COLO668 (cell line): ENCODE measurements around the gene OR8H3.
"Not testable (repeated sequence)": the region's sequence is repeated elsewhere in the genome, so short reads cannot be mapped to it uniquely, and the experiment has no call there.

Experiments used
- DNase-seq: peaks from one replicate; lab custom pipeline; 2025; ENCODE audit not compliant: unreplicated experiment; lab: John Stamatoyannopoulos, UW

Gene OR8H3, protein sequence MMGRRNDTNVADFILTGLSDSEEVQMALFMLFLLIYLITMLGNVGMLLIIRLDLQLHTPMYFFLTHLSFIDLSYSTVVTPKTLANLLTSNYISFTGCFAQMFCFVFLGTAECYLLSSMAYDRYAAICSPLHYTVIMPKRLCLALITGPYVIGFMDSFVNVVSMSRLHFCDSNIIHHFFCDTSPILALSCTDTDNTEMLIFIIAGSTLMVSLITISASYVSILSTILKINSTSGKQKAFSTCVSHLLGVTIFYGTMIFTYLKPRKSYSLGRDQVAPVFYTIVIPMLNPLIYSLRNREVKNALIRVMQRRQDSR

DNA sequence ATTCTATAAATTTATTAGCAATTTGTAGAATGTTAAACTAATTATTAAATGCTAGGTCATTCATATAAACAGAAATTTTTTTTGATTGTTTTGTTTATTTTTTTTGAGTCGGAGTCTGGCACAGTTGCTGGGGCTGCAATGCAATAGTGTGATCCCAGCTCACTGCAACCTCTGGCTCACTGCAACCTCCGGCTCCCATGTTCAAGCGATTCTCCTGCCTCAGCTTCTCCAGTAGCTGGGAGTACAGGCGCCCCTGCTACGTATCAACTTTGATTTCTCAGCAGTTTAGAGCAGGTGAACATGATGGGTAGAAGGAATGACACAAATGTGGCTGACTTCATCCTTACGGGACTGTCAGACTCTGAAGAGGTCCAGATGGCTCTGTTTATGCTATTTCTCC, at the start of gene OR8H3:
Gene OR8H3, plus strand, starts transcription at position 301 of the 400 bp plus-strand sequence. Its CDS starts 0 bp downstream, at position 301.
- DNase-seq: no peak

DNA sequence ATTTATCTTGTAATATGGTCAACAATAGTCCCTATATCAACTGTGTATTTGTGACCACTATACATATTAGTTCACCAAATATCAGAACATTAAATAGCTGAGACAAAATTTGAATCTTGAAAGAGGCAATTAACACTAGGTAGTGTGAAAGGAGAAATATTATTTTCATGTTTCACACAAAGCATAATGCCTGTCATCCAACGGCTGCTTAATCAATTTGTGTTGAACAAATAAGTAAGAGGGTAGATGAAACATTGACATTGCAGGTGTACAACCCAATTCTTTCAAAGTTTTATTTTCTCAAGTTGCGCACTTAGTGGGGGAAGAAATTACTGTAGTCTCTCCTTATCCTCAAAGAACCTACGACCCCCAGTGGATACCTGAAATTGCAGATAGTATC, 32.5 kb upstream of the OR8H3 start:
- no peak for DNase-seq

DNA sequence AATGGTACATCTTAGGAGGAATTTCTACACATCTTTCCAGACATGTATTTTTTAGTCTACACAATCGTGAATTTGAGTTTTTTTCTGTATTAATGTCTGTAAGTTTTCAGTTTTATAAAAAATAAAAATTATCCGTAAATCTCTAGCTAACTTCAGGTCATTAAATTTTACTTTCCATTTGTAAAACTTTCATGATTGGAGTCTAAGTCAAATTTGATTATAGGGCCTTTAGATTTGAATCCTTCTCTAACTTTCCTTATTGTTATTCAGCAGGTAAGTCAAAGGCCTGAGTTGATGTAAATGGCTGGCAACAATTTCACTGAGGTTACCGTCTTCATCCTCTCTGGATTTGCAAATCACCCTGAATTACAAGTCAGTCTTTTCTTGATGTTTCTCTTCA, 29.2 kb upstream of the OR8H3 start, which contains the start of gene OR8I2:
Gene OR8I2, plus strand, starts transcription at position 301 of the 400 bp plus-strand sequence. Its CDS starts 0 bp downstream, at position 301.
- no peak for DNase-seq

DNA sequence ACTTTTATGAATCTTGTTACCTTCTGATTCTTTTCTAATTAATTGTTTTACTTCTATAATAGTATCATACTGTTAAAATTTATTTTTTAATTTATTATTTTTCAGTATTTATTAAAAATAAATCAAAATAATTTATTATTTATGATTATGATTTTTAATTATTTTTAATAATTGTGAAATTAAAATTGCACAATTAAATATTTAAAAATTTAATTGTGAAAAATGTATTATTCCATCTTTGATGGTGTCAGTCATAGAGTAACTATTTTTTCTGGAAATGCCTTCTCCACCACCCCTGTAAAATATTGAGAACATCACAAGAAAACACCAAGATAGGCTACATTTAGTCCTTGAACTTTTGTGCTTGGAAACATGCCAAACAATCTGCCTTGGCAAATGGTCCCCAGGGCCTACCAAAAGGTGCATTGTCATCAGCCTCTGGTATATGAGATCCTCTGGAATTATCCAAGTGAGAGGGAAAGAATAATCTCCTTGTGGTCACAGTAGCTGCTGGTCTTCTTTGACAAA, 18.9 kb upstream of the OR8H3 start, which contains the start of gene OR8H2:
Gene OR8H2, plus strand, starts transcription at position 478 of the 528 bp plus-strand sequence. CDS start 1,356 bp downstream, outside the sequence.
- DNase-seq: no peak

DNA sequence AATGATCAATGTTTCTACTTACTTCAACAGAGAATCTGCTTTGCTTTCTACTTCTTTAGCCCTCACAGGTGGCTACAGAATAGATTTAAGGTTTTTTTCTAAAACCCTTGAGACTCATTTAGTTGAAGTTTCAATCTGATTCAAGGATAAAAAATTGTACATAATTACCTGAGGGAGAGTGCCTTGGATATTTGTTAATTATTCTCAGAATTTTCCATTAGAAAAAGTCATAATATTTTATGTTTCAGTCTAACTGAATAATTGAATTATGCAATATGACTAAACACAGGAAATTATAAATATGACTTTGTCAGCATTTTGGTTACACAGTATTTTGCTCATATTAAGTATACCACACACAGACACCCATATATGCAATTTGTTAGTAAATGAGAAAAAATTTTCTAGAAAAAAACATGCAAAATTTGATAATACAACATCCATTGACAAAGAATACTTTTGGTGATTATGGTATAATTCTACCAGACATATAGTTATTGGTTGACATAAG, 18.0 kb downstream of the OR8H3 start, which contains the start of gene OR8J3:
Gene OR8J3, minus strand, starts transcription at position 51 of the 511 bp plus-strand sequence. CDS start 2,483 bp downstream, outside the sequence.
- DNase-seq: no peak

DNA sequence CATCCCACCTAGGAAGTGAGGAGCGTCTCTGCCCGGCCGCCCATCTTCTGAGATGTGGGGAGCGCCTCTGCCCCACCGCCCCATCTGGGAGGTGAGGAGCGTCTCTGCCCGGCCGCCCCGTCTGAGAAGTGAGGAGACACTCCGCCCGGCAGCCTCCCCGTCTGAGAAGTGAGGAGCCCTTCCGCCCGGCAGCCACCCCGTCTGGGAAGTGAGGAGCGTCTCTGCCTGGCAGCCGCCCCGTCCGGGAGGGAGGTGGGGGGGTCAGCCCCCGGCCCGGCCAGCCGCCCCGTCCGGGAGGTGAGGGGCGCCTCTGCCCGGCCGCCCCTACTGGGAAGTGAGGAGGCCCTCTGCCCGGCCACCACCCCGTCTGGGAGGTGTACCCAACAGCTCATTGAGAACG, 21.5 kb downstream of the OR8H3 start:
- not testable (repeated sequence) for DNase-seq

DNA sequence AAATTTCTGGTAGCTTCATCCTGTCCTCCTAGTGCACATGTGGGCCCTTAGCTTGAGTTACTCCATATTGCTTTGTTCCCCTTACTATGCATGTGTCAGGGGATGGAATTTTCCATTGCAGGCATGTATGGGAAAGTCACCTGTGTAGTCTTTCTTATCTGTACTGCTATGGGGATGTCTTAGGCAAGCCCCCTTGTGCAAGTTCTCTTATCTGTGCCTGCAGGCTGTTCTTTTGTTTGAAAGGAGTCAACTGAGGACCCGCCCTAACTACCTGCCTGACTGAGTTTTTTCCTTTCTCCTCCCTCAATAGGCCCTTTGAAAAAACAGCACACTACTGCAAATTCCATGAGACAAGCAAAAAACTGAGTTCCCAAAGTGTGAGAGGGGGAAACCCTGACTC, 29.2 kb downstream of the OR8H3 start:
- DNase-seq: no peak

DNA sequence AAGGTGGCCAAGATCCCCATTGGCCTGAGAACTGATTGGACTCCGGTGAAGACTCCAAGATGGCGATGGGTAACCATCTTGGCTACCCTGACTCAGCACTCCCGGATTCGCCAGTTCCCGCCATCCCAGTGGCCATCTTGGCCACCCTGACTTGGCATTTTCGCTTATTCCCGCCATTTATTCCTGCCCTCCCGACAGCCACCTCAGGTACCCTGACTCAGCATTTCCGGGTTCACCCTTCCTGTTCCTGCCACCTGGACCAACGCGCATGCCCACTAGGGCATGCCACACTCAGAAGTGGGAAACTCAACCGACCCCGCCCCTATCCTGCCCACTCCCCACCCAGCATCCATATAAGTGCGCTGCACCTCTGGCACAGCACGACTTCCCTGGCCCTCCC, 30.2 kb downstream of the OR8H3 start:
- DNase-seq: no peak

DNA sequence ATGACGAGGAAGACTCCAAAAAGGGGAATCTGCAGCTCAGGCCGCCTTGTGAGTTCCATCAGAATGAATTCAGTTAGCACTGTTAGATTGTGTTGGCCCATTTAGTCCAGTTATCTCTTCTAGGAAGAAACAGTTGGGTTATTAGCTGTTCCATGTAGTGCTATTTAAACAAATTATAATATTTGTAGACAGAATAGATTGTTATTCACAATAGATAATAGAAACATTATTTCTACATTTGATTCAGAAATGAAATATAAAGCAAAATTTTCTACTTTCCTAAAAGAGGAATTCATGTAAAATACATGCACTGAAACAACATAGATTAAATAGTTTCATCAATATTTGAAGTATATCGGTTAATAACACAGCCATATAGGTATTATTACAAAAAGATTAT, 38.0 kb downstream of the OR8H3 start, which contains the start of gene OR8K5:
Gene OR8K5, minus strand, starts transcription at position 101 of the 400 bp plus-strand sequence. Its CDS starts 0 bp downstream, at position 101.
- DNase-seq: no peak

DNA sequence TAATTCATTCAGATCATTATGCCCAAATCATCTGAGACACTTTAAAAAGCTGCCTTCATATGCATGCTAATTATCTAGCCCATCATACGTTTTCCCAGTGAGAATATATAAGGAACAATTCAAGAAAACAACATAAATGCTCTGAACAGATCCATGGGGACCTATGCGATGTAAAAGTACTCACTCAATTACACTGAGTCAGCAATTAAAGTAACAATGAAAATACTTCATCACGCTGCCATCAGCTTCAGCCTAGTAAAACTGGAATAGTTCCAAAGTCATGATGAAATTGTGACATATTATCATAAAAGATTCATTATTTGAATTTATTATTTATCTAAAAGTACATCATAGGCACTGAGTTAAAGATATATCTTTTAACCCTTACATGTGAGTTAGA, 41.6 kb downstream of the OR8H3 start:
- no peak for DNase-seq

DNA sequence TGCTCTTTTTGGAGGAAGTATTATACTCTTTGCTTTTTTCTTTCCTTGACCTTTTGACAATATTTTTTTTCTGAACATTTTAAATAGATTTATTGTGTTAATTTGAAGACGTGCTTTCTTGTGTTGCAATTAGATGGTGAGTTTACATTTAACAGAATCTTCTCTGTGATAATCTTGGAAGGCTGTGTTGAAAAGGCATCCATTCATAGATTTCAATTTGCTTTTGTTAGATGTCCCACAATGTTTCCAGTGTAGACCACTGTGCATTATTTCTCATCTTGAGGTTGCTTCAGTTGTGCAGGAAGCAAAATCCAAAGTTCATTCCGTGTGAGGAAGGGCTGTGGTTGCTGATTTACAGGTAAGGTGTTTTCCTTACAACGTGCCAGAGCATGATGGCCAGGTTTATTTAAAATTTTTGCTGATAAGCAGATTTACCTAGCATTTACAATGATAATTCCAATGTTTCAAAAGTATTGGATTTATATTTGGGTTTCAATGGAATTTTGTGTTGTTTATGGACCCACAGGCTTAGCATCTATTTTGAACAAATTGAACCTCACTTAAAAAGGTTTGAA, 50.2 kb downstream of the OR8H3 start:
- no peak for DNase-seq
